H1 (cell line): ENCODE measurements around the gene SULF2.

Source experiments
- CTCF ChIP-seq, 3 experiments: IDR thresholded peaks; 1 replicate in 2 of 3; 2 replicates in 1 of 3; pipeline versions ENCODE4 v1.5.1 to v1.6.1; 2011; ENCODE audit warnings: low read length in 3 of 3, mild to moderate bottlenecking in 3 of 3, inconsistent platforms in 2 of 3, low read depth in 1 of 3, moderate library complexity in 1 of 3; ENCODE audit not compliant: insufficient read depth in 1 of 3; ENCODE audit errors: control extremely low read depth in 1 of 3
- EP300 ChIP-seq, 2 experiments: IDR thresholded peaks; 1 replicate in 1 of 2; 2 replicates in 1 of 2; pipeline ENCODE4 v1.6.1; 2011 to 2012; ENCODE audit warnings: low read depth in 2 of 2, low read length in 2 of 2, mild to moderate bottlenecking in 2 of 2, borderline replicate concordance in 1 of 2, inconsistent platforms in 1 of 2, moderate library complexity in 1 of 2
- GABPA ChIP-seq: IDR thresholded peaks from 2 replicates; pipeline ENCODE4 v1.6.1; 2011; ENCODE audit warnings: mild to moderate bottlenecking, low read length, moderate library complexity, borderline replicate concordance; ENCODE audit not compliant: insufficient read depth
- JUN ChIP-seq: IDR thresholded peaks from 2 replicates; pipeline ENCODE4 v1.6.1; 2011; ENCODE audit warnings: low read depth, mild to moderate bottlenecking, improper control_type of control experiment, low read length
- MAFK ChIP-seq: IDR thresholded peaks from 2 replicates; pipeline ENCODE4 v1.6.1; 2012; ENCODE audit warnings: low read depth, mild to moderate bottlenecking, improper control_type of control experiment, low read length
- NRF1 ChIP-seq: IDR thresholded peaks from 2 replicates; pipeline ENCODE4 v1.6.1; 2011; ENCODE audit warnings: mild to moderate bottlenecking, low read depth, low read length, improper control_type of control experiment
- POLR2A ChIP-seq, 2 experiments: IDR thresholded peaks; 1 replicate in 1 of 2; 2 replicates in 1 of 2; pipeline ENCODE4 v1.6.1; 2011; ENCODE audit warnings: low read depth in 2 of 2, low read length in 2 of 2, mild to moderate bottlenecking in 2 of 2; ENCODE audit errors: control extremely low read depth in 1 of 2
- POLR2AphosphoS5 ChIP-seq: IDR thresholded peaks from 2 replicates; pipeline ENCODE4 v1.6.1; 2011; ENCODE audit warnings: low read depth, low read length
- RXRA ChIP-seq: IDR thresholded peaks from 2 replicates; pipeline ENCODE4 v1.6.1; 2011; ENCODE audit warnings: low read depth, mild to moderate bottlenecking, low read length, moderate library complexity; ENCODE audit not compliant: insufficient read depth
- SIN3A ChIP-seq, 2 experiments: IDR thresholded peaks in 1 of 2; conservative IDR thresholded peaks in 1 of 2; 2 replicates each; pipeline ENCODE4 v1.6.1; 2011 to 2012; ENCODE audit warnings: low read length in 2 of 2, improper control_type of control experiment in 1 of 2, low read depth in 1 of 2, mild to moderate bottlenecking in 1 of 2
- TAF1 ChIP-seq: IDR thresholded peaks from 2 replicates; pipeline ENCODE4 v1.6.1; 2011; ENCODE audit warnings: mild to moderate bottlenecking, low read depth, low read length
- TF ChIP-seq, protein P1 (sequence below): IDR thresholded peaks from 2 replicates; pipeline ENCODE4 v1.6.1; 2012; ENCODE audit warnings: inconsistent platforms

DNA sequence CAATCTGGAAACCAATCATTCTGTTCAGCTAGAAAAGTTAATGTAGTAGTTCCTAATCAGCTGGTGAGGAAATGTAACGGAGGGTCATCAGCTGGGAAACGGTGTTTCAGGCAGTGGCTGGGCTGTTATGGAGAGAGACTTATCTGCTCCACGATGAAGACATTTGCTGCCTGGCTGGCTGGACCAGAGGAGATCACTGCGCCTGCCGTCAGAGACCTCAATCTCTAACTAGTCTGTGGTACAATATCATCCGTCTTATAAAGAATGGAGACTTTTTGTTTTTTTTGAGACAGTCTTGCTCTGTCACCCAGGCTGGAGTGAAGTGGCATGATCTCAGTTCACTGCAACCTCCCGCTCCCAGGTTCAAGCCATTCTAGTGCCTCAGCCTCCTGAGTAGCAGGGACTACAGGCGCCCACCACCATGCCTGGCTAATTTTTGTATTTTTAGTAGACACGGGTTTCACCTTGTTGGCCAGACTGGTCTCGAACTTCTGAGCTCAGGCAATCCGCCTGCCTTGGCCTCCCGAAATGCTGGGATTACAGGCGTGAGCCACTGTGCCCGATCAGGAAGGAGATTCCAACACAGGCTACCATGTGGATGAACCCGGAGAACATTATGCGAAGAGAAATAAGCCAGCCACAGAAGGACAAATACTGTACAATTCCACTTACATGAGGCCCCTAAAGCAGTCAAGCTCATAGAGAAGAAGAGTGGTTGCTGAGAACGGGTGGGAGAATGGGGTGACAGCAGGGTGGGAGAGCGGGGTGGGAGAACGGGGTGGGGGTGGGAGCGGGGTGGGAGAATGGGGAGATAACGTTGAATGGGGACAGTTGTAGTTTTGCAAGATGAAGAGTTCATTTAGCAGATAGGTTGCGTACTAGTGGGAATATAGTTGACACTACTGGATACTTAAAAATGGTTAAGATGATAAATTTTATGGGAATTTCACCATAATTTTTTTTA is 115.1 kb downstream of the SULF2 start:
- TF ChIP-seq CTCF (IDR thresholded peaks at IDR 0.05; ENCODE audit: control extremely low read depth in 1 of 3, insufficient read depth in 1 of 3, low read depth in 1 of 3, low read length in 3 of 3): no peak
- no peak for TF ChIP-seq MAFK
- no peak for TF ChIP-seq NRF1
- no peak for TF ChIP-seq RXRA
- no peak for TF ChIP-seq POLR2AphosphoS5
- no peak for TF ChIP-seq SIN3A (conservative IDR thresholded peaks at IDR 0.05 in 1 of 2, IDR thresholded peaks at IDR 0.05 in 1 of 2; ENCODE audit: low read depth in 1 of 2, low read length in 2 of 2)
- no peak for TF ChIP-seq GABPA
- no peak for TF ChIP-seq JUN
- TF ChIP-seq, protein P1, sequence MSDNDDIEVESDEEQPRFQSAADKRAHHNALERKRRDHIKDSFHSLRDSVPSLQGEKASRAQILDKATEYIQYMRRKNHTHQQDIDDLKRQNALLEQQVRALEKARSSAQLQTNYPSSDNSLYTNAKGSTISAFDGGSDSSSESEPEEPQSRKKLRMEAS: no peak
- no peak for TF ChIP-seq POLR2A (IDR thresholded peaks at IDR 0.05; ENCODE audit: control extremely low read depth in 1 of 2, low read depth in 2 of 2, low read length in 2 of 2)
- no peak for TF ChIP-seq TAF1
- no peak for TF ChIP-seq EP300 (IDR thresholded peaks at IDR 0.05; ENCODE audit: borderline replicate concordance in 1 of 2, low read depth in 2 of 2, low read length in 2 of 2)
